GM23338 (cell line): ENCODE results near the gene GPR141. TPM values are rescaled to one million over a fixed set of nuclear protein-coding genes. Genes with fewer than 3 reads are reported as not detected.

ENCODE experiments used
- ATAC-seq: fragments of 200-7000 bp; cut with Tn5 transposase; 3 replicates; pipeline ENCODE4 v1.9.1; 2020
- DNase-seq: peaks from one replicate; pipeline ENCODE4 v3.0.0-alpha.2; 2015; ENCODE audit warnings: low spot score
- H2AFZ ChIP-seq: fragments of 200-600 bp; sonication (generic); 2 replicates; pipeline ENCODE4 v1.8.0; 2016; ENCODE audit warnings: antibody characterized with exemption, mild to moderate bottlenecking, moderate library complexity
- H3F3A ChIP-seq: fragments of 200-600 bp; sonication (generic); replicated peaks from 2 replicates; pipeline ENCODE4 v1.8.0; 2017; ENCODE audit warnings: antibody characterized with exemption, mixed run types, low read depth
- H3K27ac ChIP-seq: fragments of 200-600 bp; sonication (generic); 2 replicates; pipeline ENCODE4 v1.6.1; 2016; ENCODE audit warnings: low read depth
- H3K27me3 ChIP-seq: fragments of 200-600 bp; sonication (generic); 2 replicates; pipeline ENCODE4 v1.8.0; 2016; ENCODE audit warnings: mild to moderate bottlenecking, mixed run types, moderate library complexity; ENCODE audit not compliant: insufficient read depth
- H3K36me3 ChIP-seq: fragments of 200-600 bp; sonication (generic); 2 replicates; pipeline ENCODE4 v1.8.0; 2016; ENCODE audit warnings: mild to moderate bottlenecking; ENCODE audit not compliant: insufficient read depth
- H3K4me1 ChIP-seq: fragments of 200-600 bp; sonication (generic); 2 replicates; pipeline ENCODE4 v1.8.0; 2016; ENCODE audit warnings: mild to moderate bottlenecking, moderate library complexity; ENCODE audit not compliant: insufficient read depth
- H3K4me2 ChIP-seq: fragments of 200-600 bp; sonication (generic); 2 replicates; pipeline ENCODE4 v1.7.1; 2017; ENCODE audit warnings: mixed run types
- H3K4me3 ChIP-seq: fragments of 200-600 bp; sonication (generic); 2 replicates; pipeline ENCODE4 v1.6.1; 2016; ENCODE audit warnings: mixed run types
- H3K79me2 ChIP-seq: fragments of 200-600 bp; sonication (generic); replicated peaks from 2 replicates; pipeline ENCODE4 v1.8.0; 2017; ENCODE audit warnings: mild to moderate bottlenecking; ENCODE audit not compliant: insufficient read depth
- H3K9me2 ChIP-seq: fragments of 200-600 bp; sonication (generic); 2 replicates; pipeline ENCODE4 v1.8.0; 2017; ENCODE audit not compliant: insufficient read depth
- H4K20me1 ChIP-seq: fragments of 200-600 bp; sonication (generic); replicated peaks from 2 replicates; pipeline ENCODE4 v1.8.0; 2017; ENCODE audit warnings: mild to moderate bottlenecking; ENCODE audit not compliant: insufficient read depth
- H3K27ac Mint-ChIP-seq: 2 replicates; pipeline ENCODE4 v1.8.0; 2020; ENCODE audit warnings: inconsistent platforms, mild to moderate bottlenecking, moderate library complexity, mixed read lengths
- H3K27me3 Mint-ChIP-seq: 3 replicates; pipeline ENCODE4 v1.8.0; 2022; ENCODE audit warnings: low read depth, mild to moderate bottlenecking, moderate library complexity, mixed read lengths, inconsistent platforms; ENCODE audit not compliant: insufficient read depth, poor library complexity
- H3K36me3 Mint-ChIP-seq: 3 replicates; pipeline ENCODE4 v1.8.0; 2021; ENCODE audit warnings: low read depth, mild to moderate bottlenecking, inconsistent platforms, moderate library complexity, mixed read lengths
- H3K4me1 Mint-ChIP-seq: 3 replicates; pipeline ENCODE4 v1.8.0; 2020; ENCODE audit warnings: mild to moderate bottlenecking, inconsistent platforms, mixed read lengths
- H3K4me3 Mint-ChIP-seq: 3 replicates; pipeline ENCODE4 v1.8.0; 2021; ENCODE audit warnings: moderate library complexity, mild to moderate bottlenecking, inconsistent platforms, mixed read lengths
- H3K9me3 Mint-ChIP-seq: 3 replicates; pipeline ENCODE4 v1.8.0; 2020; ENCODE audit warnings: moderate library complexity, mild to moderate bottlenecking, inconsistent platforms, mixed read lengths
- CREB1 ChIP-seq: fragments of 250-450 bp; sonication (Bioruptor Pico); IDR thresholded peaks from 2 replicates; pipeline ENCODE4 v1.5.0; 2020; ENCODE audit warnings: low read depth, mild to moderate bottlenecking, moderate library complexity
- EZH2 ChIP-seq: fragments of 200-600 bp; sonication (generic); IDR thresholded peaks from one replicate; pipeline ENCODE4 v1.8.0; 2017; ENCODE audit warnings: antibody characterized with exemption, mild to moderate bottlenecking, low read depth; ENCODE audit not compliant: unreplicated experiment
- EZH2phosphoT487 ChIP-seq: fragments of 200-600 bp; sonication (generic); IDR thresholded peaks from one replicate; pipeline ENCODE4 v1.8.1; 2018; ENCODE audit warnings: antibody characterized with exemption; ENCODE audit not compliant: unreplicated experiment
- JUNB ChIP-seq: IDR thresholded peaks from one replicate; pipeline ENCODE4 v1.6.1; 2016; ENCODE audit warnings: antibody characterized with exemption; ENCODE audit not compliant: unreplicated experiment
- NANOG ChIP-seq: IDR thresholded peaks from 2 replicates; pipeline ENCODE4 v1.6.1; 2016; ENCODE audit warnings: antibody characterized with exemption, borderline replicate concordance
- POLR2AphosphoS5 ChIP-seq: IDR thresholded peaks from 2 replicates; pipeline ENCODE4 v1.6.1; 2016; ENCODE audit warnings: antibody characterized with exemption, low read depth
- STAT1 ChIP-seq: IDR thresholded peaks from one replicate; pipeline ENCODE4 v1.6.1; 2016; ENCODE audit warnings: antibody characterized with exemption; ENCODE audit not compliant: unreplicated experiment
- ZNF114 ChIP-seq: fragments of 250-450 bp; sonication (Bioruptor Pico); IDR thresholded peaks from 2 replicates; pipeline ENCODE4 v1.5.0; 2020; ENCODE audit warnings: mild to moderate bottlenecking, moderate library complexity
- ZNF331 ChIP-seq: fragments of 250-450 bp; sonication (Bioruptor Pico); IDR thresholded peaks from 2 replicates; pipeline ENCODE4 v1.5.0; 2020; ENCODE audit warnings: low read depth, mild to moderate bottlenecking, moderate library complexity
- polyA plus RNA-seq: library from polyadenylated mRNA; unstranded; fragments of >200 nt; fragmentation: Nextera tagmentation; extraction: Ambion mirVana; gene quantifications from 2 replicates; pipeline ENCODE4 v1.2.1, GENCODE V29; 2016
- total RNA-seq: library from RNA; depleted of rRNA; stranded (reverse); fragments of >200 nt; shearing (Covaris generic); gene quantifications from 2 replicates; pipeline ENCODE4 v1.2.3, GENCODE V29; 2014
- TF ChIP-seq, protein P1 (sequence below): IDR thresholded peaks from 2 replicates; pipeline ENCODE4 v1.6.1; 2016; ENCODE audit warnings: antibody characterized with exemption
- TF ChIP-seq, protein P2 (sequence below), 2 experiments: fragments of 200-600 bp in 1 of 2; sonication (generic) in 1 of 2; conservative IDR thresholded peaks; 2 replicates each; pipeline versions ENCODE4 v1.5.1 to v1.6.1; 2016 to 2017; ENCODE audit warnings: antibody characterized with exemption in 2 of 2, low read depth in 2 of 2, mild to moderate bottlenecking in 2 of 2, moderate library complexity in 1 of 2
- TF ChIP-seq, protein P3 (sequence below): IDR thresholded peaks from one replicate; pipeline ENCODE4 v1.6.1; 2018; ENCODE audit warnings: antibody characterized with exemption; ENCODE audit not compliant: unreplicated experiment

The GPR141 gene
- total and polyA plus RNA-seq, 2 experiments from 2014 or later = 0.80 TPM; not detected in 1

DNA sequence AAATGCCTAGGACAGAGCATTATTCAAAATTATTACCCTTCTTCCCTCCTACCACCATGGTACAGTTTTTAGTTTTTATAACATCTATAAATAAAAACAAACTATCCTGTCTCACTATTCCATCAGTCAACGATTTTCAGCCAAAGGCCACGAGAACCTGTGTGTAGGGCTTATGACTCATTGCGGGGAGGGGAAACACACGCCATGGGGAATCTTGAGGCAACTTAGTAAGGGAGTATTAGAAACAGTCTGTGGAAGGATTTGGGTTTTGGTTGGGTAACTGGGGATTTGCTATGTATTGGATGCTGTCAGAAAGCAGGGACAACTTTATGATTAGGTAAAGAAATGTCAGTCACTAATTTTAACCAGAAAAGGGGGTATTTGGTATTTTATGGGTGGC lies 14.7 kb downstream of the GPR141 start:
- H3K4me3 Mint-ChIP-seq = no peak overlapping the region
- ATAC-seq (no peak), DNase-seq (no peak)
- no peak for TF ChIP-seq NANOG
- no peak for TF ChIP-seq STAT1
- no peak for TF ChIP-seq EZH2
- no peak for TF ChIP-seq EZH2phosphoT487
- no peak for TF ChIP-seq ZNF114
- TF ChIP-seq, protein P1, sequence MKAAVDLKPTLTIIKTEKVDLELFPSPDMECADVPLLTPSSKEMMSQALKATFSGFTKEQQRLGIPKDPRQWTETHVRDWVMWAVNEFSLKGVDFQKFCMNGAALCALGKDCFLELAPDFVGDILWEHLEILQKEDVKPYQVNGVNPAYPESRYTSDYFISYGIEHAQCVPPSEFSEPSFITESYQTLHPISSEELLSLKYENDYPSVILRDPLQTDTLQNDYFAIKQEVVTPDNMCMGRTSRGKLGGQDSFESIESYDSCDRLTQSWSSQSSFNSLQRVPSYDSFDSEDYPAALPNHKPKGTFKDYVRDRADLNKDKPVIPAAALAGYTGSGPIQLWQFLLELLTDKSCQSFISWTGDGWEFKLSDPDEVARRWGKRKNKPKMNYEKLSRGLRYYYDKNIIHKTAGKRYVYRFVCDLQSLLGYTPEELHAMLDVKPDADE = no peak
- no peak for TF ChIP-seq POLR2AphosphoS5
- Histone ChIP-seq H3K36me3 (no peaks in the 10 kb centered on the region), H3K4me1 (peaks cover 27% of the 10 kb centered on the region), H3K79me2 (no peaks in the 10 kb centered on the region), H3K27me3 (no peaks in the 10 kb centered on the region), H4K20me1 (no peaks in the 10 kb centered on the region), H3F3A (no peaks in the 10 kb centered on the region), H3K4me2 (no peak overlapping the region), H3K4me3 (no peak overlapping the region), H3K9me2 (peaks cover 4% of the 10 kb centered on the region), H3K27ac (no peak overlapping the region), H2AFZ (no peak overlapping the region)
- H3K27me3 Mint-ChIP-seq = no peaks in the 10 kb centered on the region
- H3K27ac Mint-ChIP-seq = no peak overlapping the region
- peaks cover 29% of the 10 kb centered on the region for H3K4me1 Mint-ChIP-seq
- H3K36me3 Mint-ChIP-seq = no peaks in the 10 kb centered on the region
- H3K9me3 Mint-ChIP-seq = no peaks in the 10 kb centered on the region

DNA sequence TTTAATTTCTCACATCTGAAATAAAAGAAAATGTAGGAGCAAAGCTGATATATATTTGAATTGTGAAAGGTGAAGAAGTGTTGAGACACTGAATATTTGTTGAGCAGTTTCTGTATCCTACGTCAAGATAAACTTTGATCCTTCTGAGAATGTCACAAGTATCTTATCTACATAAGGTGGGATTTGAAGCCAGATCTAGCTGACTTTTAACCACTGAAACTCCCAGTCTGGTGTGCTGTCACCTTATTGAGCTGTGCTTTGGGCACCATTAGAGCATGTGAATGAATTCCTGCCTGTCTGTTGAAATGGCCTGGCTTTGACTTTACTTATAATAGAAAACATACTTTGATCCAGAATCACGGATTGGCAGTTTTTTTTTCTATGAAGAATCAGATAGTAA lies 15.2 kb downstream of the GPR141 start:
- DNase-seq = no peak
- Histone ChIP-seq H3K4me2 (no peak overlapping the region), H4K20me1 (no peaks in the 10 kb centered on the region), H3F3A (no peaks in the 10 kb centered on the region), H3K27me3 (no peaks in the 10 kb centered on the region), H3K9me2 (peaks cover 4% of the 10 kb centered on the region), H3K4me1 (peaks cover 31% of the 10 kb centered on the region), H3K4me3 (no peak overlapping the region), H3K27ac (no peak overlapping the region), H2AFZ (no peak overlapping the region), H3K79me2 (no peaks in the 10 kb centered on the region), H3K36me3 (no peaks in the 10 kb centered on the region)
- Mint-ChIP-seq H3K27me3 (no peaks in the 10 kb centered on the region), H3K27ac (no peak overlapping the region), H3K36me3 (no peaks in the 10 kb centered on the region), H3K4me1 (peaks cover 33% of the 10 kb centered on the region), H3K4me3 (no peak overlapping the region), H3K9me3 (no peaks in the 10 kb centered on the region)
- no peak for ATAC-seq
- TF ChIP-seq JUNB (no peak), ZNF114 (no peak), POLR2AphosphoS5 (no peak), CREB1 (CRISPR knock-in tag) (no peak), STAT1 (no peak), EZH2 (no peak), NANOG (no peak), ZNF331 (CRISPR knock-in tag) (no peak)
- TF ChIP-seq, protein P2, sequence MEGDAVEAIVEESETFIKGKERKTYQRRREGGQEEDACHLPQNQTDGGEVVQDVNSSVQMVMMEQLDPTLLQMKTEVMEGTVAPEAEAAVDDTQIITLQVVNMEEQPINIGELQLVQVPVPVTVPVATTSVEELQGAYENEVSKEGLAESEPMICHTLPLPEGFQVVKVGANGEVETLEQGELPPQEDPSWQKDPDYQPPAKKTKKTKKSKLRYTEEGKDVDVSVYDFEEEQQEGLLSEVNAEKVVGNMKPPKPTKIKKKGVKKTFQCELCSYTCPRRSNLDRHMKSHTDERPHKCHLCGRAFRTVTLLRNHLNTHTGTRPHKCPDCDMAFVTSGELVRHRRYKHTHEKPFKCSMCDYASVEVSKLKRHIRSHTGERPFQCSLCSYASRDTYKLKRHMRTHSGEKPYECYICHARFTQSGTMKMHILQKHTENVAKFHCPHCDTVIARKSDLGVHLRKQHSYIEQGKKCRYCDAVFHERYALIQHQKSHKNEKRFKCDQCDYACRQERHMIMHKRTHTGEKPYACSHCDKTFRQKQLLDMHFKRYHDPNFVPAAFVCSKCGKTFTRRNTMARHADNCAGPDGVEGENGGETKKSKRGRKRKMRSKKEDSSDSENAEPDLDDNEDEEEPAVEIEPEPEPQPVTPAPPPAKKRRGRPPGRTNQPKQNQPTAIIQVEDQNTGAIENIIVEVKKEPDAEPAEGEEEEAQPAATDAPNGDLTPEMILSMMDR (conservative IDR thresholded peaks at IDR 0.05; ENCODE audit: low read depth in 2 of 2) = no peak
- TF ChIP-seq, protein P3, sequence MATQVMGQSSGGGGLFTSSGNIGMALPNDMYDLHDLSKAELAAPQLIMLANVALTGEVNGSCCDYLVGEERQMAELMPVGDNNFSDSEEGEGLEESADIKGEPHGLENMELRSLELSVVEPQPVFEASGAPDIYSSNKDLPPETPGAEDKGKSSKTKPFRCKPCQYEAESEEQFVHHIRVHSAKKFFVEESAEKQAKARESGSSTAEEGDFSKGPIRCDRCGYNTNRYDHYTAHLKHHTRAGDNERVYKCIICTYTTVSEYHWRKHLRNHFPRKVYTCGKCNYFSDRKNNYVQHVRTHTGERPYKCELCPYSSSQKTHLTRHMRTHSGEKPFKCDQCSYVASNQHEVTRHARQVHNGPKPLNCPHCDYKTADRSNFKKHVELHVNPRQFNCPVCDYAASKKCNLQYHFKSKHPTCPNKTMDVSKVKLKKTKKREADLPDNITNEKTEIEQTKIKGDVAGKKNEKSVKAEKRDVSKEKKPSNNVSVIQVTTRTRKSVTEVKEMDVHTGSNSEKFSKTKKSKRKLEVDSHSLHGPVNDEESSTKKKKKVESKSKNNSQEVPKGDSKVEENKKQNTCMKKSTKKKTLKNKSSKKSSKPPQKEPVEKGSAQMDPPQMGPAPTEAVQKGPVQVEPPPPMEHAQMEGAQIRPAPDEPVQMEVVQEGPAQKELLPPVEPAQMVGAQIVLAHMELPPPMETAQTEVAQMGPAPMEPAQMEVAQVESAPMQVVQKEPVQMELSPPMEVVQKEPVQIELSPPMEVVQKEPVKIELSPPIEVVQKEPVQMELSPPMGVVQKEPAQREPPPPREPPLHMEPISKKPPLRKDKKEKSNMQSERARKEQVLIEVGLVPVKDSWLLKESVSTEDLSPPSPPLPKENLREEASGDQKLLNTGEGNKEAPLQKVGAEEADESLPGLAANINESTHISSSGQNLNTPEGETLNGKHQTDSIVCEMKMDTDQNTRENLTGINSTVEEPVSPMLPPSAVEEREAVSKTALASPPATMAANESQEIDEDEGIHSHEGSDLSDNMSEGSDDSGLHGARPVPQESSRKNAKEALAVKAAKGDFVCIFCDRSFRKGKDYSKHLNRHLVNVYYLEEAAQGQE = no peak
